Measurements from ENCODE around the gene DNAH9. TPM values are rescaled to one million over a fixed set of nuclear protein-coding genes. Genes with fewer than 3 reads are reported as not detected.
A peak's percentile ranks its signal among the peaks of the same experiment; 100 is the strongest.
"Not testable (repeated sequence)": the region's sequence is repeated elsewhere in the genome, so short reads cannot be mapped to it uniquely, and the experiment has no call there.

The DNAH9 gene
- total RNA-seq, 4 donors from 2014 or later: 1.2 to 7.7 (median 4.3) TPM

DNA sequence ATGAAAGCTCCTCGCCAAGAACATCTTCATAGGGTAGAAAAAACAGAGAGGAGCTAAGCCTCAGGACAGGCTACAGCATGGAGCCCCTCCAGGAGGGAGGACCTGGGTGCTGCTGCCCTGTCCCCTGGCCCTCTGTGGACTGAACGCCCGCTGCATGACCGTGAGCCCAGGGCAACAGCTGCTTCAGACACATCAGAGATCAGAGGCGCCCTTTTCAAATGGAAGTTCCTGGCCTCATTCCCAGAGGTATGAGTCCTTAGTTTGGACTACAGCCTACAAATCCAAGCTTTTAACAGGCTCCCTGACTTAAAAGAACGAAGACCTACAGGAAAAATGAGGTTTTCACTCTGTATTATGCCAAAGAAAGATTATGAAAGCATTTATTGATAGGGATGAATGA lies 350.5 kb downstream of the DNAH9 start:
- H3K27me3 ChIP-seq: no peaks in the 10 kb centered on the region

DNA sequence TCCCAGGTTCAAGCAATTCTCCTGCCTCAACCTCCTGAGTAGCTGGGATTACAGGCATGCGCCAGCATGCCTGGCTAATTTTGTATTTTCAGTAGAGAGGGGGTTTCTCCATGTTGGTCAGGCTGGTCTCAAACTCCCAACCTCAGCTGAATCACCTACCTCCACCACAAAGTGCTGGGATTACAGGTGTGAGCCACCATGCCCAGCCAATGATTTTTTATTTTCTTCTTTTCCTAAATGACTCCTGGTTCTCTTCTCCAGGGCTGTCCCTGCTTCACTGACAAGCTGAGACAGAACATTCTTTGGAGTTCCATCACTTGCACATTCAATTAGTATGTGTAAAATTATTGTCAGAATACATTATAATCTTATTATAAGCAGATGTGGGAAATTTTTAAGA lies 351.3 kb downstream of the DNAH9 start:
- H3K4me3 ChIP-seq; intact Hi-C loops (cut with DNase I; ENCODE audit: low total_unique reads); H3K27me3 ChIP-seq; DNase-seq; H3K27ac ChIP-seq; H3K36me3 ChIP-seq; H3K4me1 ChIP-seq: not testable (repeated sequence)
- peaks cover 0 to 12% of the 10 kb centered on the region in 2 donors for H3K9me3 ChIP-seq

More for the DNA sequence above, 350.5 kb downstream of the DNAH9 start:
- no peak for TF ChIP-seq POLR2A (IDR thresholded peaks at IDR 0.05)
- intact Hi-C loops (cut with DNase I; ENCODE audit: low total_unique reads): no loop called here
- Histone ChIP-seq H3K9me3 (peaks cover 0 to 4% of the 10 kb centered on the region in 2 donors), H3K27ac (no peak overlapping the region), H3K4me3 (no peak overlapping the region), H3K4me1 (no peaks in the 10 kb centered on the region), H3K36me3 (no peaks in the 10 kb centered on the region)
- DNase-seq: peak in 1 of 2 donors; percentile 28

DNA sequence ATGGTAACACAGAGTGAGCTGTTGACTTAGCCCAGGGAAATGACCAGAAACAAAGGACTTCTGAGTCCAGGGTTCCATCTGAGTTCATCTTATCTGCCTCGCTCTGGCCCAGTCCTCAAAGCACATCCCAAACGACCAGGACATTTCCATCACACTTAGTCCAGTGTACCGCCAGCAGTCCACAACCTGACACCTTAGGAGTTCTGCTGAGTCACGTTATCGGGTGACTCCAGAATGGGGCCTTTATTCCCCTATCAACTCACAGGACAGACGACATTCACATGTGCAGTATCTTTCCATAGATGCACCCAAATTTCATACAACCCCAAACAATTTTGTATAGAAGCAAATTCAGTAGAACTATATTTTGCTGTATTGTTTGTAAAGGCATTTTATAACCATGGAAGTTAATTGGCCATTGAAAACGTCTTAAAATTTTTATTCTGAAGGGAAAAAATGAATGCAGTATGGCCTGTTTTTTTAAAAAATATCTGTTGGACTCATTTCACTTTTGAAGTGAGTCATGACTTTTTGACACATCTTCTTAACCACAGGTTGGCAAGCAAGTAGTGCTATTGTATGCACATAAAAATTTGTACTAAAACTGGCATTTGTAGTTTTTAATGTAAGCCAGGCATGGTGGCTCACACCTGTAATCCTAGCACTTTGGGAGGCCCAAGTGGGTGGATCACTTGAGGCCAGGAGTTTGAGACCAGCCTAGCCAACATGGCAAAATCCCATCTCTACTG lies 352.7 kb downstream of the DNAH9 start:
- Histone ChIP-seq H3K27ac (no peak overlapping the region), H3K9me3 (peaks cover 0 to 23% of the 10 kb centered on the region in 2 donors), H3K27me3 (no peaks in the 10 kb centered on the region), H3K4me1 (no peaks in the 10 kb centered on the region), H3K36me3 (no peaks in the 10 kb centered on the region), H3K4me3 (no peak overlapping the region)
- intact Hi-C loops (cut with DNase I; ENCODE audit: low total_unique reads): no loop called here
- no peak for DNase-seq
- TF ChIP-seq, protein P1, sequence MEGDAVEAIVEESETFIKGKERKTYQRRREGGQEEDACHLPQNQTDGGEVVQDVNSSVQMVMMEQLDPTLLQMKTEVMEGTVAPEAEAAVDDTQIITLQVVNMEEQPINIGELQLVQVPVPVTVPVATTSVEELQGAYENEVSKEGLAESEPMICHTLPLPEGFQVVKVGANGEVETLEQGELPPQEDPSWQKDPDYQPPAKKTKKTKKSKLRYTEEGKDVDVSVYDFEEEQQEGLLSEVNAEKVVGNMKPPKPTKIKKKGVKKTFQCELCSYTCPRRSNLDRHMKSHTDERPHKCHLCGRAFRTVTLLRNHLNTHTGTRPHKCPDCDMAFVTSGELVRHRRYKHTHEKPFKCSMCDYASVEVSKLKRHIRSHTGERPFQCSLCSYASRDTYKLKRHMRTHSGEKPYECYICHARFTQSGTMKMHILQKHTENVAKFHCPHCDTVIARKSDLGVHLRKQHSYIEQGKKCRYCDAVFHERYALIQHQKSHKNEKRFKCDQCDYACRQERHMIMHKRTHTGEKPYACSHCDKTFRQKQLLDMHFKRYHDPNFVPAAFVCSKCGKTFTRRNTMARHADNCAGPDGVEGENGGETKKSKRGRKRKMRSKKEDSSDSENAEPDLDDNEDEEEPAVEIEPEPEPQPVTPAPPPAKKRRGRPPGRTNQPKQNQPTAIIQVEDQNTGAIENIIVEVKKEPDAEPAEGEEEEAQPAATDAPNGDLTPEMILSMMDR (IDR thresholded peaks at IDR 0.05): no peak
- no peak for TF ChIP-seq POLR2A (IDR thresholded peaks at IDR 0.05)

DNA sequence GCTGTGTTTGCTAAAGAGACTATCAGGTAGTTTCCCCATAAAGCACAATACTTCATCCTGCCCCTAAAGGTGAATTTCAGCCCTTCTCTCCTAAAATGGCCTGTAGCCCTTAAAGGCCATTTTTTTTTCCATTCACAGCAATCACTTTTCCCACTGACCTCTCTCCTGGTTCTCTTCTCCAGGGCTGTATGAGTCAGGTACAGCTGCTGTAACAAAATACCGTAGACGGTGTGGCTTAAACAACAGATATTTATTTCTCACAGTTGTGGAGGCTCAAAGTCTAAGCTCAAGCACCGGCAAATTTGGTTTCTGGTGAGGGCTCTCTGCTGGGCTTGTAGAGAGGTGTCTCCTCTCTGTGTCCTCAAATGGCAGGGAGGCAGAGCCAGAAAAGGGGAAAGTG lies 354.3 kb downstream of the DNAH9 start:
- no peaks in the 10 kb centered on the region for H3K4me1 ChIP-seq
- no peak for TF ChIP-seq POLR2A (IDR thresholded peaks at IDR 0.05)
- TF ChIP-seq, protein P1 (IDR thresholded peaks at IDR 0.05): no peak
- H3K27ac ChIP-seq: no peak overlapping the region
- intact Hi-C loops (cut with DNase I; ENCODE audit: low total_unique reads): no loop called here
- peaks cover 0 to 3% of the 10 kb centered on the region in 2 donors for H3K36me3 ChIP-seq
- no peaks in the 10 kb centered on the region for H3K27me3 ChIP-seq
- no peak for DNase-seq
- peaks cover 0 to 25% of the 10 kb centered on the region in 2 donors for H3K9me3 ChIP-seq
- no peak overlapping the region for H3K4me3 ChIP-seq

DNA sequence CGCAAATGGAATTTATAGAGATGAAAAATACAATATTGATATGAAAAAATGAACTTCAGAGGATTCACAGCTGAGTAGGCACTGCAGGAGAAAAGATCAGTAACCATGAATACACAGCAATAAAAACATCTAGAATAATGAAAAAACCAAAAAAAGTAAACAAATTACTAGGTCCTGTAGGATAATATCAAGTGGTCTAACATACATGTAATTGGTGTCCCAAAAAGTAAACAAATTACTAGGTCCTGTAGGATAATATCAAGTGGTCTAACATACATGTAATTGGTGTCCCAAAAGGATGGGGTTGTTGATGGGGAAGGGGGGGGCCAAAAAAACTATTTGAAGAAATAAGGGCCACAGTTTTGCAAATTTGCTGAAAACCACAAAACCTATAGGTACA lies 355.7 kb downstream of the DNAH9 start:
- Histone ChIP-seq H3K27me3 (no peaks in the 10 kb centered on the region), H3K4me3 (no peak overlapping the region), H3K27ac (no peak overlapping the region), H3K4me1 (no peaks in the 10 kb centered on the region), H3K9me3 (peaks cover 0 to 25% of the 10 kb centered on the region in 2 donors), H3K36me3 (peaks cover 0 to 3% of the 10 kb centered on the region in 2 donors)
- DNase-seq: no peak
- no peak for TF ChIP-seq POLR2A (IDR thresholded peaks at IDR 0.05)
- TF ChIP-seq, protein P1 (IDR thresholded peaks at IDR 0.05): no peak
- intact Hi-C loops (cut with DNase I; ENCODE audit: low total_unique reads): no loop called here

DNA sequence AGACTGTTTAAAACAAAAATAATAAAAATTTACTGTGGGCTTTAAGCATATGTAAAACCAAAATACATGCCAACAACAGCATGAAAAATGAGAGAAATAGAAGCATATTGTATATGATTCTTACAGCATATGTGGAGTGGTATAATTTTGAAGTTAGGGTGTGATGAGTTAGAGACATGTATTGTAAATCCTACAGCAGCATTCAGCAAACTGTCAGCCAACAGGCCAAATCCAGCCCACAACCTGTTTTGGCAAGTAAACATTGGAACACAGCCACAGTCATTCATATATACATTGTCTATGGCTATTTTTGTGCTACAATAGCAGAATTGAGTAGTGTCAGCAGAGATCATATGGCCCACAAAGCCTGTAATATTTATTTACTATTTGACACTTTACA lies 356.7 kb downstream of the DNAH9 start:
- TF ChIP-seq, protein P1 (IDR thresholded peaks at IDR 0.05): no peak
- TF ChIP-seq POLR2A (IDR thresholded peaks at IDR 0.05): no peak
- peaks cover 0 to 25% of the 10 kb centered on the region in 2 donors for H3K9me3 ChIP-seq
- H3K27me3 ChIP-seq: no peaks in the 10 kb centered on the region
- H3K36me3 ChIP-seq: peaks cover 0 to 3% of the 10 kb centered on the region in 2 donors
- no peak overlapping the region for H3K4me3 ChIP-seq
- H3K27ac ChIP-seq: no peak overlapping the region
- DNase-seq: no peak
- intact Hi-C loops (cut with DNase I; ENCODE audit: low total_unique reads): no loop called here
- no peaks in the 10 kb centered on the region for H3K4me1 ChIP-seq
